AG09319 (cell line): ENCODE results near the gene CEP170B.
"Not testable (repeated sequence)": the region's sequence is repeated elsewhere in the genome, so short reads cannot be mapped to it uniquely, and the experiment has no call there.

Source experiments
- DNase-seq: peaks from one replicate; pipeline ENCODE4 v3.0.0-alpha.2; 2010; ENCODE audit warnings: low read depth; ENCODE audit errors: extremely low read depth
- TF ChIP-seq, protein P1 (sequence below): IDR thresholded peaks from 2 replicates; pipeline ENCODE4 v1.5.1; 2011; ENCODE audit warnings: low read depth, mild to moderate bottlenecking, inconsistent platforms, low read length, moderate library complexity

CEP170B gene

DNA sequence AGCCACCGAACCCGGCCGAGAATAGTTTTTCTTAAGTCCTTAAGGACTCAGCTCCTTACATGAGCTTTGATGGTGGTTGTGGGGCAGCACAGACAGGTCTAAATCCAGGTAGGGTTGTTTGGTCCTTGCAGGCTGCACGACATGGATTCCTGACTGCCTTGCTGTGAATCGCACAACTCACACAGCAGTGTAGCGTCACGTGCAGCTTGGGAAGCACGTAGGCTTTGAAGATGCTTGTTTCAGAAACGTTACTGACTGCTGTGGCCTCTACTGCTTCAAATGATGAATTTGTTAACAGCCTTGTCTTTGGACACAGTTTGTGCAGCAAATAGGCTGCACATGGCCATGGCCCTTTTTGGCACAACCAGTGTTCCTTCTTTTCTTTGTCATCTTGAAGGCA is 34.3 kb upstream of the CEP170B start:
- DNase-seq = no peak
- TF ChIP-seq, protein P1, sequence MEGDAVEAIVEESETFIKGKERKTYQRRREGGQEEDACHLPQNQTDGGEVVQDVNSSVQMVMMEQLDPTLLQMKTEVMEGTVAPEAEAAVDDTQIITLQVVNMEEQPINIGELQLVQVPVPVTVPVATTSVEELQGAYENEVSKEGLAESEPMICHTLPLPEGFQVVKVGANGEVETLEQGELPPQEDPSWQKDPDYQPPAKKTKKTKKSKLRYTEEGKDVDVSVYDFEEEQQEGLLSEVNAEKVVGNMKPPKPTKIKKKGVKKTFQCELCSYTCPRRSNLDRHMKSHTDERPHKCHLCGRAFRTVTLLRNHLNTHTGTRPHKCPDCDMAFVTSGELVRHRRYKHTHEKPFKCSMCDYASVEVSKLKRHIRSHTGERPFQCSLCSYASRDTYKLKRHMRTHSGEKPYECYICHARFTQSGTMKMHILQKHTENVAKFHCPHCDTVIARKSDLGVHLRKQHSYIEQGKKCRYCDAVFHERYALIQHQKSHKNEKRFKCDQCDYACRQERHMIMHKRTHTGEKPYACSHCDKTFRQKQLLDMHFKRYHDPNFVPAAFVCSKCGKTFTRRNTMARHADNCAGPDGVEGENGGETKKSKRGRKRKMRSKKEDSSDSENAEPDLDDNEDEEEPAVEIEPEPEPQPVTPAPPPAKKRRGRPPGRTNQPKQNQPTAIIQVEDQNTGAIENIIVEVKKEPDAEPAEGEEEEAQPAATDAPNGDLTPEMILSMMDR = no peak

DNA sequence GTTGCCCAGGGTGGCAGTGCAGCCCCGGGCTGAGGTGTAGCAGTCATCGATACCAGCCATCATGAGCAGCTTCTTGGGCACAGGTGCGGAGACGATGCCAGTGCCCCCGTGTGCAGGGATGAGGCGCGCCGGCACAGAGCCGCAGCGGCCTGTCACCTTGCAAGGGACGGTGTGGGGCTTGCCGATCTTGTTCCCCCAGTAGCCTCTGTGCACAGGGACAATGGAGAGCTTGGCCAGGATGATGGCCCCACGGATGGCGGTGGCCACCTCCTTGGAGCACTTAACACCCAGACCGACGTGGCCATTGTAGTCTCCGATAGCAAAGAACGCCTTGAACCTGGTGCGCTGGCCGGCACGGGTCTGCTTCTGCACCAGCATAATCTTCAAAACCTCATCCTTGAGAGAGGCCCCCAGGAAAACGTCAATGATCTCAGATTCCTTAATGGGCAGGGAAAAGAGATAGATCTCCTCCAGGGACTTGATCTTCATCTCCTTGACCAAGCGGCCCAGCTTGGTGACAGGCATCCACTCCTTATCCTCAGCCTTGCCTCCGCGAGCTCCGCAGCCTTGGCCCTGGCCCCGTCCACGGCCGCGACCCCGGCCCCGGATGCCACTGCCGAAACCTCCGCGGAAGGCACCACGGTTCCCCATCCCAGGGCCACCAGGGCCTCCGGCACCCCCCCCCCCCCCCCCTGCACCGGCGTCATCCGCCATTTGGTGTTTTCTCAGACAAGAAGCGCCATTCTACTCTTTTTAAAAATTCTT is 28.7 kb upstream of the CEP170B start:
- DNase-seq = not testable (repeated sequence)

DNA sequence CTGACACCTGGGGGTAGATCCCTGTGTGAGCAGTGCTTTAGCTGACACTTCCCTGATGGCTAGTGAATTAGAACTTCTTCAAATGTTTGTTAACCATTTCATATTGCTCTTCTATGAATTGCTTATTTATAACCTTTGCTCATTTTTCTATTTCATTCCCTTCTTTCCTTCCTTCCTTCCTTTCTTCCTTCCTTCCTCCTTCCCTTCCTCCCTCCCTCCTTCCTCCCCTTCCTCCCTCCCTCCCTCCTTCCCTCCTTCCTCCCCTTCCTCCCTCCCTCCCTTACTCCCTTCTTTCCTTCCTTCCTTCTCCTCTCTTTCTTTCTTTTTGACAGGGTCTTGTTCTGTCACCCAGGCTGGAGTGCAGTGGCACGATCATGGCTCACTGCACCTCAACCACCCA is 23.3 kb upstream of the CEP170B start:
- TF ChIP-seq, protein P1 = no peak
- no peak for DNase-seq

DNA sequence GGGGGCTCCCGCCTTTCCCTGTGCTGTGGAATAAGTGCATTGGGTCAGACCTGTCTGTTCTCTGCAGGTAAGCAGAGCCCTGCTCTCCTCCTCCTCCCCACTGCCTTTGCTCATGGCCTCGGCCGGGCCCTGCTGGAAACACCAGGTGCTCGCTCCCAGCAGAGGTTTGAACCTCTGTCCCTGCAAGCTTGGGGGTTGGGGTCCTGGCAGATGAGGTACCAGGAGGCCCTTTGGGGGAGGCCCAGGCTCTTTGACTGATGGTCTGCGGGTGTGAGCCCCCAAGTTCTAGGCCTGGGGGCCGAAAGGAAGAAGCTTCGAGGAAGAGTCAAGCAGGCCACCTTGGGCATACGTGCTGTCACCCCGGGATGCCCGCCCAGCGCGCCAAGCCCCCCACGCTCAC is 22.1 kb upstream of the CEP170B start:
- TF ChIP-seq, protein P1 = no peak
- no peak for DNase-seq

GRCh38 chr14:104843442-104844305 is 21.4 kb upstream of the CEP170B start:
- TF ChIP-seq, protein P1 = no peak
- DNase-seq = no peak

GRCh38 chr14:104844306-104845032 is 20.6 kb upstream of the CEP170B start:
- TF ChIP-seq, protein P1 = no peak
- no peak for DNase-seq

DNA sequence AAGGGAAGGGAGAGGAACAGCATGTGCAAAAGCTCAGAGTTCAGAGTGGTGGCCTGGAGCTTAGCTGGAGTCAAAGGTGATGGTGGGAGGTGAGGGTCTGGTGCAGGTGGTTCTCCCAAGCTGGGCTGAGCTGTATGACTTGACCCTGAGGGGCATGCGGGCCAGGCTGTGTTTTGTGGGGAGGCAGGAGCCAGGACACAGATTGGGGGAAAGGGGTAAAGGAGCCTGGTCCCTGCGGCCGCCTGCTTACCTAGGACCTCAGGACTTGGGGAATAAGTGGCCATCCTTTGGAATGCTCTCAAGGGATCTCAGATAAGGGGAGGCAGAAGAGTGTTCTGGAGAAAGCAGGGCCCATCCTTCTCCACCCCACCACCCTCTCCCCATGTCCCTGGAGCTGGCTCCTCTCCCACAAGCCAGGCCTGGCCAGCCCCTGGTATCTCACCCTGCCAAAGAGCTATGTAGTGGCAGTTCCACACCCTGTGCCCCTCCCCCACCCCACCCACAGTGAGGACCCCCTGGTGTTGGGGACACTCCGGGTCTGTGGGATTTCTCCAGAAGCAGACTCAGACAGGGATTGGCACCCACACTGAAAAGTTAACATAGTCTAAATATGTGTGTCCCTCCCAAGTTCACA is 19.9 kb upstream of the CEP170B start:
- DNase-seq = no peak
- TF ChIP-seq, protein P1 = no peak
